Uterus (tissue), 2 donors: ENCODE results near the gene FMNL2.

Source experiments
- POLR2A ChIP-seq, 2 donors: fragments of 450-650 bp; IDR thresholded peaks; one replicate each; pipeline ENCODE4 v1.6.1; 2016; ENCODE audit warnings: antibody characterized with exemption in 2 of 2, mild to moderate bottlenecking in 1 of 2, moderate library complexity in 1 of 2
- TF ChIP-seq, protein P1 (sequence below), 4 experiments: fragments of 200-600 bp in 2 of 4; fragments of 450-650 bp in 2 of 4; sonication (generic) in 2 of 4; IDR thresholded peaks; one replicate each; pipeline ENCODE4 v1.5.1; 2016 to 2019; ENCODE audit warnings: antibody characterized with exemption in 4 of 4, mild to moderate bottlenecking in 2 of 4, moderate library complexity in 1 of 4

DNA sequence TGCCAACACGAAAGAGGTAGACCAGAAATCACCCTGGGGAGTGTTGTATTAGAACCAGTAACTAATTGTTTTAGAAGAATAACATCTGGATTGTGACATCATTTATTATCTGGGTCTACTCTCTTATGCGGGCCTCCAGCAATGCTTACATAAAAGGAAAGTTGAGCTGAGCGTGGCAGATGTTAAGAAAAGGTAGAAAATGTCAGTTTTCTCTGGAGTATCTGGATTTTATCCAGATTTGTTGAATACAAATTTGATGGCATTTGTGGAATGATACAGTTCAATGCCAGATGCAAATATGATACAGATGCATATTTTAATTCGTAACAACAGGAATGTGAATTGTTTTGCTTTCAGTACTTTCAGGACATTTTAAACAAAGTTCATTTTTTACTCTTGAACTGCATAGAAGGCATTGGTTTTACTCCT lies 292.0 kb downstream of the FMNL2 start:
- TF ChIP-seq, protein P1, sequence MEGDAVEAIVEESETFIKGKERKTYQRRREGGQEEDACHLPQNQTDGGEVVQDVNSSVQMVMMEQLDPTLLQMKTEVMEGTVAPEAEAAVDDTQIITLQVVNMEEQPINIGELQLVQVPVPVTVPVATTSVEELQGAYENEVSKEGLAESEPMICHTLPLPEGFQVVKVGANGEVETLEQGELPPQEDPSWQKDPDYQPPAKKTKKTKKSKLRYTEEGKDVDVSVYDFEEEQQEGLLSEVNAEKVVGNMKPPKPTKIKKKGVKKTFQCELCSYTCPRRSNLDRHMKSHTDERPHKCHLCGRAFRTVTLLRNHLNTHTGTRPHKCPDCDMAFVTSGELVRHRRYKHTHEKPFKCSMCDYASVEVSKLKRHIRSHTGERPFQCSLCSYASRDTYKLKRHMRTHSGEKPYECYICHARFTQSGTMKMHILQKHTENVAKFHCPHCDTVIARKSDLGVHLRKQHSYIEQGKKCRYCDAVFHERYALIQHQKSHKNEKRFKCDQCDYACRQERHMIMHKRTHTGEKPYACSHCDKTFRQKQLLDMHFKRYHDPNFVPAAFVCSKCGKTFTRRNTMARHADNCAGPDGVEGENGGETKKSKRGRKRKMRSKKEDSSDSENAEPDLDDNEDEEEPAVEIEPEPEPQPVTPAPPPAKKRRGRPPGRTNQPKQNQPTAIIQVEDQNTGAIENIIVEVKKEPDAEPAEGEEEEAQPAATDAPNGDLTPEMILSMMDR (IDR thresholded peaks at IDR 0.05), result no peak
- TF ChIP-seq POLR2A (IDR thresholded peaks at IDR 0.05), result no peak
